Trophoblast cell (in vitro differentiated cells and primary cell): ENCODE data around the gene SPAG17.
A peak's percentile ranks its signal among the peaks of the same experiment; 100 is the strongest.

Experiments used
- DNase-seq, 2 donors: peaks; one replicate each; pipeline ENCODE4 v3.0.0-alpha.2; 2016
- H2AFZ ChIP-seq: 2 replicates; pipeline ENCODE4 v1.6.1; 2013; ENCODE audit warnings: low read length, moderate library complexity, mild to moderate bottlenecking; ENCODE audit not compliant: insufficient read depth, poor library complexity
- H2AK5ac ChIP-seq: 2 replicates; pipeline ENCODE4 v1.6.1; 2013; ENCODE audit warnings: mild to moderate bottlenecking, low read length
- H2BK120ac ChIP-seq: 2 replicates; pipeline ENCODE4 v1.6.1; 2013; ENCODE audit warnings: low read length, mild to moderate bottlenecking, moderate library complexity; ENCODE audit not compliant: insufficient read depth, poor library complexity
- H2BK12ac ChIP-seq: 2 replicates; pipeline ENCODE4 v1.6.1; 2013; ENCODE audit warnings: mild to moderate bottlenecking, low read length, moderate library complexity
- H2BK5ac ChIP-seq: 2 replicates; pipeline ENCODE4 v1.6.1; 2013; ENCODE audit warnings: low read length, low read depth, moderate library complexity, mild to moderate bottlenecking; ENCODE audit not compliant: poor library complexity
- H3K14ac ChIP-seq: 2 replicates; pipeline ENCODE4 v1.6.1; 2013; ENCODE audit warnings: mild to moderate bottlenecking, low read length
- H3K18ac ChIP-seq: 2 replicates; pipeline ENCODE4 v1.6.1; 2013; ENCODE audit warnings: mild to moderate bottlenecking, low read length
- H3K23ac ChIP-seq: 2 replicates; pipeline ENCODE4 v1.6.1; 2013; ENCODE audit warnings: low read length
- H3K27ac ChIP-seq: 2 replicates; pipeline ENCODE4 v1.5.1; 2013; ENCODE audit warnings: low read depth, mild to moderate bottlenecking, inconsistent platforms, low read length, moderate library complexity
- H3K27me3 ChIP-seq: 2 replicates; pipeline ENCODE4 v1.6.1; 2013; ENCODE audit warnings: inconsistent platforms, mild to moderate bottlenecking, low read length, moderate library complexity; ENCODE audit not compliant: insufficient read depth
- H3K36me3 ChIP-seq, 2 experiments: 1 replicate in 1 of 2; 2 replicates in 1 of 2; pipeline ENCODE4 v1.6.1; 2013; ENCODE audit warnings: low read length in 2 of 2, mild to moderate bottlenecking in 2 of 2, moderate library complexity in 1 of 2; ENCODE audit not compliant: insufficient read depth in 2 of 2, control insufficient read depth in 1 of 2
- H3K4ac ChIP-seq: 2 replicates; pipeline ENCODE4 v1.6.1; 2013; ENCODE audit warnings: low read depth, mild to moderate bottlenecking, low read length, moderate library complexity
- H3K4me1 ChIP-seq, 2 experiments: 1 replicate in 1 of 2; 2 replicates in 1 of 2; pipeline ENCODE4 v1.6.1; 2013; ENCODE audit warnings: low read length in 2 of 2, mild to moderate bottlenecking in 2 of 2, moderate library complexity in 1 of 2; ENCODE audit not compliant: insufficient read depth in 2 of 2, control insufficient read depth in 1 of 2
- H3K4me2 ChIP-seq: 2 replicates; pipeline ENCODE4 v1.6.1; 2013; ENCODE audit warnings: inconsistent platforms, mild to moderate bottlenecking, low read length, moderate library complexity
- H3K4me3 ChIP-seq: 2 replicates; pipeline ENCODE4 v1.5.1; 2013; ENCODE audit warnings: mild to moderate bottlenecking, low read depth, low read length, inconsistent platforms
- H3K79me1 ChIP-seq: one replicate; pipeline ENCODE4 v1.6.1; 2013; ENCODE audit warnings: low read length
- H3K79me2 ChIP-seq: 2 replicates; pipeline ENCODE4 v1.6.1; 2013; ENCODE audit warnings: low read length, mild to moderate bottlenecking; ENCODE audit not compliant: control insufficient read depth, insufficient read depth, poor library complexity
- H3K9ac ChIP-seq: 2 replicates; pipeline ENCODE4 v1.6.1; 2013; ENCODE audit warnings: mild to moderate bottlenecking, low read length
- H3K9me3 ChIP-seq: 2 replicates; pipeline ENCODE4 v1.6.1; 2013; ENCODE audit warnings: low read depth, mild to moderate bottlenecking, control low read depth, inconsistent platforms, low read length; ENCODE audit not compliant: insufficient read depth
- H4K12ac ChIP-seq: 2 replicates; pipeline ENCODE4 v1.6.1; 2013; ENCODE audit warnings: low read depth, mild to moderate bottlenecking, low read length, moderate library complexity
- H4K8ac ChIP-seq: 2 replicates; pipeline ENCODE4 v1.6.1; 2013; ENCODE audit warnings: low read depth, mild to moderate bottlenecking, low read length, moderate library complexity
- H4K91ac ChIP-seq: one replicate; pipeline ENCODE4 v1.6.1; 2013; ENCODE audit warnings: low read depth, mild to moderate bottlenecking, low read length, moderate library complexity
- WGBS: extraction: QIAGEN DNeasy Blood & Tissue Kit; methylation state at CpG from one replicate; pipeline ENCODE4 v1.1.7; 2013; ENCODE audit warnings: missing lambda C conversion rate; ENCODE audit not compliant: insufficient read length, insufficient coverage; ENCODE audit errors: extremely low coverage; 5-methylcytosine and 5-hydroxymethylcytosine counted together

Gene SPAG17

GRCh38 chr1:118217141-118217838 is 32.3 kb upstream of the SPAG17 start:
- Histone ChIP-seq H3K4me2 (no peak overlapping the region), H3K9ac (no peak overlapping the region), H3K4me1 (no peaks in the 10 kb centered on the region), H3K27ac (no peak overlapping the region), H3K79me2 (no peaks in the 10 kb centered on the region), H3K14ac (no peak overlapping the region), H3K23ac (no peak overlapping the region), H3K36me3 (no peaks in the 10 kb centered on the region), H3K79me1 (no peaks in the 10 kb centered on the region), H2AFZ (no peak overlapping the region), H2BK120ac (no peak overlapping the region), H2AK5ac (no peak overlapping the region), H2BK12ac (no peak overlapping the region), H3K4ac (no peak overlapping the region), H3K18ac (no peak overlapping the region), H3K9me3 (no peaks in the 10 kb centered on the region), H2BK5ac (no peak overlapping the region), H4K8ac (no peak overlapping the region), H3K27me3 (no peaks in the 10 kb centered on the region), H3K4me3 (no peak overlapping the region), H4K91ac (no peak overlapping the region), H4K12ac (no peak overlapping the region)
- no CpG with 5 or more reads among the region's 5 CpGs for WGBS
- no peak for DNase-seq

GRCh38 chr1:118214866-118215265 is 29.8 kb upstream of the SPAG17 start:
- Histone ChIP-seq H2BK12ac (no peak overlapping the region), H3K79me1 (no peaks in the 10 kb centered on the region), H3K14ac (no peak overlapping the region), H3K79me2 (no peaks in the 10 kb centered on the region), H4K8ac (no peak overlapping the region), H2AFZ (no peak overlapping the region), H3K27me3 (no peaks in the 10 kb centered on the region), H3K4me3 (no peak overlapping the region), H3K4me2 (no peak overlapping the region), H4K12ac (no peak overlapping the region), H3K27ac (no peak overlapping the region), H4K91ac (no peak overlapping the region), H3K4ac (no peak overlapping the region), H3K4me1 (no peaks in the 10 kb centered on the region), H3K9me3 (no peaks in the 10 kb centered on the region), H3K36me3 (no peaks in the 10 kb centered on the region), H3K23ac (no peak overlapping the region), H2BK5ac (no peak overlapping the region), H2AK5ac (no peak overlapping the region), H2BK120ac (no peak overlapping the region), H3K9ac (no peak overlapping the region), H3K18ac (no peak overlapping the region)
- WGBS = no CpG with 5 or more reads among the region's 2 CpGs
- DNase-seq = peak; percentile 64 to 95

GRCh38 chr1:118210723-118211110 is 25.7 kb upstream of the SPAG17 start:
- Histone ChIP-seq H4K91ac (no peak overlapping the region), H4K12ac (no peak overlapping the region), H3K4me3 (no peak overlapping the region), H2BK5ac (no peak overlapping the region), H3K27ac (no peak overlapping the region), H3K36me3 (no peaks in the 10 kb centered on the region), H3K18ac (no peak overlapping the region), H3K4ac (no peak overlapping the region), H2BK12ac (no peak overlapping the region), H3K14ac (no peak overlapping the region), H3K9me3 (no peaks in the 10 kb centered on the region), H3K23ac (no peak overlapping the region), H3K4me1 (no peaks in the 10 kb centered on the region), H4K8ac (no peak overlapping the region), H2AFZ (no peak overlapping the region), H3K27me3 (no peaks in the 10 kb centered on the region), H2AK5ac (no peak overlapping the region), H3K9ac (no peak overlapping the region), H3K79me1 (no peaks in the 10 kb centered on the region), H3K4me2 (no peak overlapping the region), H3K79me2 (peaks cover 1% of the 10 kb centered on the region), H2BK120ac (no peak overlapping the region)
- no CpG with 5 or more reads among the region's 3 CpGs for WGBS
- DNase-seq = peak in 1 of 2 donors; percentile 33

- no peak overlapping the region for H2BK5ac ChIP-seq
- H2AK5ac ChIP-seq = no peak overlapping the region
- H3K23ac ChIP-seq = no peak overlapping the region
- no peak overlapping the region for H2BK12ac ChIP-seq
- no peak overlapping the region for H3K18ac ChIP-seq
- H3K4me3 ChIP-seq = no peak overlapping the region
- no peaks in the 10 kb centered on the region for H3K27me3 ChIP-seq
- no peaks in the 10 kb centered on the region for H3K36me3 ChIP-seq
- no peaks in the 10 kb centered on the region for H3K9me3 ChIP-seq
- H3K4me1 ChIP-seq = no peaks in the 10 kb centered on the region
- H3K9ac ChIP-seq = no peak overlapping the region
- H3K4ac ChIP-seq = no peak overlapping the region
- H2AFZ ChIP-seq = no peak overlapping the region
- H4K12ac ChIP-seq = no peak overlapping the region
- H3K4me2 ChIP-seq = no peak overlapping the region
- no peak overlapping the region for H3K14ac ChIP-seq
- H3K27ac ChIP-seq = no peak overlapping the region
- H2BK120ac ChIP-seq = no peak overlapping the region
- peaks cover 1% of the 10 kb centered on the region for H3K79me2 ChIP-seq
- no peak for DNase-seq
- no peaks in the 10 kb centered on the region for H3K79me1 ChIP-seq
- no peak overlapping the region for H4K8ac ChIP-seq
- H4K91ac ChIP-seq = no peak overlapping the region
- WGBS = no CpG with 5 or more reads among the region's 1 CpG
Measured at GRCh38 chr1:118210051-118210722, 25.2 kb upstream of the SPAG17 start.
